Mucosa of descending colon (tissue), 3 donors: ENCODE data around the gene OSTF1. TPM values are rescaled to one million over a fixed set of nuclear protein-coding genes. Genes with fewer than 3 reads are reported as not detected.

Source experiments
- ATAC-seq: fragments of 200-7000 bp; cut with Tn5 transposase; one replicate; pipeline ENCODE4 v1.9.1; 2020; ENCODE audit warnings: mild to moderate bottlenecking, moderate library complexity
- DNase-seq, 3 donors: peaks; one replicate each; pipeline ENCODE4 v3.0.0-alpha.2; 2020
- H3K36me3 ChIP-seq: fragments of 200-600 bp; one replicate; pipeline ENCODE4 v1.8.0; 2021; ENCODE audit warnings: low read depth, mild to moderate bottlenecking
- H3K4me1 ChIP-seq: fragments of 200-600 bp; one replicate; pipeline ENCODE4 v1.8.0; 2021; ENCODE audit warnings: low read depth, mild to moderate bottlenecking
- H3K4me3 ChIP-seq: fragments of 200-600 bp; one replicate; pipeline ENCODE4 v1.8.0; 2021; ENCODE audit warnings: mild to moderate bottlenecking
- H3K9me3 ChIP-seq: fragments of 200-600 bp; one replicate; pipeline ENCODE4 v1.8.0; 2021; ENCODE audit warnings: mild to moderate bottlenecking
- CTCF ChIP-seq: fragments of 200-600 bp; IDR thresholded peaks from one replicate; pipeline ENCODE4 v1.8.0; 2022; ENCODE audit warnings: antibody characterized with exemption, mild to moderate bottlenecking
- intact Hi-C, 2 donors: fragments of 100-400 bp; cut with DNase I in 1 of 2; cut with micrococcal nuclease in 1 of 2; formaldehyde crosslinking; loops; one replicate each; pipeline versions ENCODE4 v1.11.0 to v1.11.1; 2022; cut with DNase I, micrococcal nuclease
- total RNA-seq, 3 donors: library from RNA; stranded (reverse); fragmentation: NEBNext Ultra II Directional in 2 of 3; extraction: Animal tissue kit (Norgen Biotek cat#: 25700) in 2 of 3; gene quantifications; one replicate each; pipeline versions ENCODE4 v1.2.1 to v1.2.4, GENCODE V29; 2021 to 2023
- donor health status: DM: no; HTN: no; CAD: no; lungs with moderate emphysema.
- donor health status: DM: no; HTN: no; CAD: no.
- donor health status: DM: no; HTN: yes; CAD: no.

OSTF1 gene
- total RNA-seq, 3 donors from 2014 or later: 40.6 to 71.2 (median 63.9) TPM

- Histone ChIP-seq H3K4me3 (no peak overlapping the region), H3K9me3 (no peaks in the 10 kb centered on the region), H3K36me3 (no peaks in the 10 kb centered on the region), H3K4me1 (peaks cover 7% of the 10 kb centered on the region)
- TF ChIP-seq CTCF: no peak
- no peak for DNase-seq
- no peak for ATAC-seq
- intact Hi-C loops: no loop called here
These were observed 29.2 kb downstream of the OSTF1 start for GRCh38 chr9:75117564-75117963.

GRCh38 chr9:75120686-75121085, 32.4 kb downstream of the OSTF1 start:
- no peak for TF ChIP-seq CTCF
- intact Hi-C loops: no loop called here
- peaks cover 4% of the 10 kb centered on the region for H3K4me1 ChIP-seq
- no peaks in the 10 kb centered on the region for H3K9me3 ChIP-seq
- no peak for DNase-seq
- ATAC-seq: peak; percentile 44
- no peaks in the 10 kb centered on the region for H3K36me3 ChIP-seq
- no peak overlapping the region for H3K4me3 ChIP-seq

- intact Hi-C loops: no loop called here
These were observed 33.7 kb downstream of the OSTF1 start for GRCh38 chr9:75121914-75122558.

GRCh38 chr9:75123696-75124095, 35.4 kb downstream of the OSTF1 start:
- ATAC-seq (no peak), DNase-seq (no peak)
- H3K4me3 ChIP-seq: no peak overlapping the region
- H3K9me3 ChIP-seq: no peaks in the 10 kb centered on the region
- H3K4me1 ChIP-seq: no peaks in the 10 kb centered on the region
- intact Hi-C loops: no loop called here
- H3K36me3 ChIP-seq: no peaks in the 10 kb centered on the region
- TF ChIP-seq CTCF: no peak

More at GRCh38 chr9:75121914-75122558, 33.7 kb downstream of the OSTF1 start:
- no peak for TF ChIP-seq CTCF
- DNase-seq (no peak), ATAC-seq (no peak)
- H3K4me3 ChIP-seq: no peak overlapping the region
- H3K36me3 ChIP-seq: no peaks in the 10 kb centered on the region
- H3K9me3 ChIP-seq: no peaks in the 10 kb centered on the region
- no peaks in the 10 kb centered on the region for H3K4me1 ChIP-seq

GRCh38 chr9:75128535-75128934, 40.2 kb downstream of the OSTF1 start:
- DNase-seq (no peak), ATAC-seq (no peak)
- Histone ChIP-seq H3K4me1 (no peaks in the 10 kb centered on the region), H3K36me3 (peaks cover 8% of the 10 kb centered on the region), H3K4me3 (no peak overlapping the region), H3K9me3 (no peaks in the 10 kb centered on the region)
- intact Hi-C loops: no loop called here
- no peak for TF ChIP-seq CTCF

GRCh38 chr9:75130172-75130571, 41.9 kb downstream of the OSTF1 start:
- Histone ChIP-seq H3K4me1 (no peaks in the 10 kb centered on the region), H3K36me3 (peaks cover 8% of the 10 kb centered on the region), H3K9me3 (no peaks in the 10 kb centered on the region), H3K4me3 (no peak overlapping the region)
- TF ChIP-seq CTCF: no peak
- ATAC-seq (no peak), DNase-seq (no peak)
- intact Hi-C loops: no loop called here
